Lower leg skin (tissue), 3 donors: ENCODE data around the gene COL4A1.

Experiments
- POLR2A ChIP-seq, 2 donors: fragments of 450-650 bp; IDR thresholded peaks; one replicate each; pipeline ENCODE4 v1.6.1; 2016 to 2017; ENCODE audit warnings: antibody characterized with exemption in 2 of 2, mild to moderate bottlenecking in 1 of 2, moderate library complexity in 1 of 2
- TF ChIP-seq, protein P1 (sequence below), 3 donors: fragments of 450-650 bp; IDR thresholded peaks; one replicate each; pipeline ENCODE4 v1.5.1; 2016; ENCODE audit warnings: antibody characterized with exemption in 3 of 3, mild to moderate bottlenecking in 3 of 3, moderate library complexity in 2 of 3

DNA sequence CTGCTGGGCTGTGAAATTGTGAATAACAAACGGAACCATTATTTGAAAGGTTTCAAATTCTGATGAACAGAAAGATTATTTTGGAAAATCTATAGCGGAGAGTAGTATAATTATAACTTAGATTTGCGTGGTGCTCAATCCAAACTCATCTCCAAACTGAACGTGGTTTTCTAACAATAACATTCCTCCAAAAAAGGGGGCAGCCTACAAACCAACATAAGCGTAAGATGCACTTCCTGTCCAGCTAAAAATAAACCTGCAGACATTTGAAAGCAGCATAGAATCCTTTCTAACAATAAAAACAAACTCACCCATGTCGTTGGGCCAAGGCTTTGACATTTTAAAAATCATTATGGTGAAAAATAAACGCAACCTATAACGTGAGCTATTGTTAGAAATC is 178.4 kb downstream of the COL4A1 start:
- TF ChIP-seq, protein P1, sequence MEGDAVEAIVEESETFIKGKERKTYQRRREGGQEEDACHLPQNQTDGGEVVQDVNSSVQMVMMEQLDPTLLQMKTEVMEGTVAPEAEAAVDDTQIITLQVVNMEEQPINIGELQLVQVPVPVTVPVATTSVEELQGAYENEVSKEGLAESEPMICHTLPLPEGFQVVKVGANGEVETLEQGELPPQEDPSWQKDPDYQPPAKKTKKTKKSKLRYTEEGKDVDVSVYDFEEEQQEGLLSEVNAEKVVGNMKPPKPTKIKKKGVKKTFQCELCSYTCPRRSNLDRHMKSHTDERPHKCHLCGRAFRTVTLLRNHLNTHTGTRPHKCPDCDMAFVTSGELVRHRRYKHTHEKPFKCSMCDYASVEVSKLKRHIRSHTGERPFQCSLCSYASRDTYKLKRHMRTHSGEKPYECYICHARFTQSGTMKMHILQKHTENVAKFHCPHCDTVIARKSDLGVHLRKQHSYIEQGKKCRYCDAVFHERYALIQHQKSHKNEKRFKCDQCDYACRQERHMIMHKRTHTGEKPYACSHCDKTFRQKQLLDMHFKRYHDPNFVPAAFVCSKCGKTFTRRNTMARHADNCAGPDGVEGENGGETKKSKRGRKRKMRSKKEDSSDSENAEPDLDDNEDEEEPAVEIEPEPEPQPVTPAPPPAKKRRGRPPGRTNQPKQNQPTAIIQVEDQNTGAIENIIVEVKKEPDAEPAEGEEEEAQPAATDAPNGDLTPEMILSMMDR (IDR thresholded peaks at IDR 0.05), result no peak
- TF ChIP-seq POLR2A (IDR thresholded peaks at IDR 0.05), result no peak
